GM19455 (cell line): ENCODE measurements around the gene TCAF2.
A peak's percentile ranks its signal among the peaks of the same experiment; 100 is the strongest.
"Not testable (repeated sequence)": the region's sequence is repeated elsewhere in the genome, so short reads cannot be mapped to it uniquely, and the experiment has no call there.

Experiments used
- ATAC-seq: cut with Tn5 transposase; IDR thresholded peaks from one replicate; pipeline ENCODE4 v1.9.1; 2021; ENCODE audit not compliant: unreplicated experiment

Gene TCAF2

GRCh38 chr7:143620646-143621045 lies at the start of gene TCAF2:
TCAF2 (plus strand) TSS chr7:143620974.
- ATAC-seq: peak; percentile 80

DNA sequence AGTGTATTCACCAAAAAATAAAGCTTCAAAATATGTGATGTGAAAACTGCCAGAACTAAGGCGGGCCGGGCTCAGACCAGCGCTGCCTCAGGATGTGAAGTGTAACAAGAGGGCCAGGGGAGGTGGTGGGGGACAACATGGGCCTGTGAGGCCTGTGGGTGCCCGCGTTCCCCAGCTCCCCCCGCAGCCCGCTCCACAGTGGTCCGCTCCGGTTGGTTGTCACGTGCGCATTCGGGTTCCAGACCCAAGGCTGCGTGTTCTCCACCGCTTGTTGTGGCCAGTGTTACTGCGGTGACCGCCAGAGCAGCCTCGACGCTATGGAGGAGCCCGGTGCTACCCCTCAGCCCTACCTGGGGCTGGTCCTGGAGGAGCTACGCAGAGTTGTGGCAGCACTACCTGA lies 49.3 kb upstream of the TCAF2 start, which contains the start of gene CTAGE15:
CTAGE15 (plus strand) TSS at position 301 of the 400 bp plus-strand sequence; CDS start at position 318, 17 bp downstream.
- not testable (repeated sequence) for ATAC-seq

DNA sequence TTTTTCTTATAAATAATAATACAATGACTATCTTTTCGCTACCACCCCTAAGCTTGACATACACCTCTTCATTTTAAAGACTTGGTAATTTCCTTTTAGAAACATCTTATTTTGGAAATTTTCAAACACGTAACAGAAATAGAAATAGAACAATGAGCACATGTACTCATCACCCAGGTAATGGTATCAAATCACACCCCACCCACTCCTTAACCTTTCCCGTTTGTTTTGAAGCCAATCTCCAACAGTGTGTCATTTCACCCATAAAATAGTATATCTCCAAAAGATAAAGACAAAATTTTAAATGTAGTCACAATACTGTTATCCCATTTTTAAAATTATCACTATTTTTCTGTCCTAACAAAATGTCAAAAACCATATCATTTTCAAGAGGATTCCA lies 32.6 kb upstream of the TCAF2 start:
- ATAC-seq: not testable (repeated sequence)

DNA sequence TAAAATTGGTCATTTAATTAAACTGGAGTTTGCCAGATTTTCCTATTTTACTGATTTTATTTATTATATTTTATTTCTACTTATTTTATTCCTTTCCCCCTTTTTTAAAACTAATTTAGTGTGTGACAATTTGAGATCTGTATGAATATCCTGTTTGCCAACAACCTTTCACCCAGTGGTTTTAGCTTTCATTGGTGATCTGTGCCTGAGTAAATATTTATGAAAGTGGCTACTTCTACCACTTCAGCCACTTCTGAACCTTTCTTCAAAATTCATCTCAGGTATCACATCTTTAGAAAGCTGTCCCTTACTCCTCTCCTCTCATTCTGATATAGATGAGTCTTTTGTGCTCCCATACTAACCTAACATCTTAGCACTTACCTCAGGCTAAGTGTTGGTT lies 30.9 kb upstream of the TCAF2 start:
- not testable (repeated sequence) for ATAC-seq

GRCh38 chr7:143598086-143598485 lies 22.7 kb upstream of the TCAF2 start:
- ATAC-seq: not testable (repeated sequence)

GRCh38 chr7:143603549-143603948 lies 17.2 kb upstream of the TCAF2 start:
- ATAC-seq: not testable (repeated sequence)

GRCh38 chr7:143606088-143606487 lies 14.7 kb upstream of the TCAF2 start:
- not testable (repeated sequence) for ATAC-seq

- not testable (repeated sequence) for ATAC-seq
Measured at GRCh38 chr7:143615545-143615944, 5.2 kb upstream of the TCAF2 start.

- ATAC-seq: not testable (repeated sequence)
Measured at GRCh38 chr7:143617204-143617603, 3.6 kb upstream of the TCAF2 start.

- ATAC-seq: peak; percentile 40
Measured at GRCh38 chr7:143620058-143620457, 716 bp upstream of the TCAF2 start.

GRCh38 chr7:143621175-143621574 lies 401 bp downstream of the TCAF2 start:
- peak; percentile 40 for ATAC-seq

- peak; percentile 26 for ATAC-seq
Measured at GRCh38 chr7:143622130-143622529, 1.4 kb downstream of the TCAF2 start.

- not testable (repeated sequence) for ATAC-seq
Measured at GRCh38 chr7:143630653-143631052, 9.9 kb downstream of the TCAF2 start.

DNA sequence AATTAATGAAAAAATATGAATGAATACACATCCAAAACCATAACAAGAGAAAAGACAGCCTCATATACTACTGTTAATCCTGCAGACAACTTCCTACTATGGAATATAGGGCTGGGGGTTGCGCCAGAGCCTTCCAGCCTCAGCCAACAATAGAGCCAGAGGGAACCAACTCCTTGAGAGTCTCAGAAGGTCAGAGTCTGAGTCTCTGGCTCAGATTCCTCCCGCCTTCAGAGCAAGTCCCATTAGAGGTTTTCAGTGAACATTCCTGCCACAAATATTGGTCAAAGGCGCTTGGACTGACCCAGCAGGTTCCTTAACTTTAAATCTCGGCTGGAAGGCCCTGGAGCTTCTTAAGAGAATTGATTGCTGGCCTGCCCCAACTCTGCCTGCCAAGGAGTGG lies 11.7 kb downstream of the TCAF2 start:
- ATAC-seq: not testable (repeated sequence)

DNA sequence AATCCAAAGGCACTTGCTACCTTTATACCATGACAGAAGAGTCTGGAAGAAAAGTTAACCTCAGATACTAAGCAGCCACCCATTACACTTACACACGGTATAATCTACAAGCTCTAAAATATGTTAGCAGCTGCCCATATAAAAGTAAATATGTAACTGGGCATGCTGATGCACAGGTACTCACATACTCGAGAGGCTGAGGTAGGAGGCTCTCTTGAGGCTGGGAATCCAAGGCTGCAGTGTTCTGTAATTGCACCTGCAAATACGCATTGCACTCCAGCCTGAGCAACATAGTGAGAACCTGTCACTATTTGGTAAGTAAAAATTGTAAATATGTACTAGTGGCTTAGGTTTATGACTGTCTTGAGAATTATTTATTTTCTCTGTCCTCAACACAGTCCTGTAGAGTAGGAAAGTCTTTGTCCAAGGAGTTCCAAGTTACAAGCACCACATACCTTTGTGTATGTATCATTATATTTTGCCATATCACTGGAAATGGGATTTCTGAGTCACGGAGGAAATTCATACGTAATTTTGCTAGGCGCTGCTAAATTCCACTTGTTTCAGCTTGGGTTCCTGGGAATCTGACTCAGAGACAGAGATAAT lies 12.3 kb downstream of the TCAF2 start:
- not testable (repeated sequence) for ATAC-seq

DNA sequence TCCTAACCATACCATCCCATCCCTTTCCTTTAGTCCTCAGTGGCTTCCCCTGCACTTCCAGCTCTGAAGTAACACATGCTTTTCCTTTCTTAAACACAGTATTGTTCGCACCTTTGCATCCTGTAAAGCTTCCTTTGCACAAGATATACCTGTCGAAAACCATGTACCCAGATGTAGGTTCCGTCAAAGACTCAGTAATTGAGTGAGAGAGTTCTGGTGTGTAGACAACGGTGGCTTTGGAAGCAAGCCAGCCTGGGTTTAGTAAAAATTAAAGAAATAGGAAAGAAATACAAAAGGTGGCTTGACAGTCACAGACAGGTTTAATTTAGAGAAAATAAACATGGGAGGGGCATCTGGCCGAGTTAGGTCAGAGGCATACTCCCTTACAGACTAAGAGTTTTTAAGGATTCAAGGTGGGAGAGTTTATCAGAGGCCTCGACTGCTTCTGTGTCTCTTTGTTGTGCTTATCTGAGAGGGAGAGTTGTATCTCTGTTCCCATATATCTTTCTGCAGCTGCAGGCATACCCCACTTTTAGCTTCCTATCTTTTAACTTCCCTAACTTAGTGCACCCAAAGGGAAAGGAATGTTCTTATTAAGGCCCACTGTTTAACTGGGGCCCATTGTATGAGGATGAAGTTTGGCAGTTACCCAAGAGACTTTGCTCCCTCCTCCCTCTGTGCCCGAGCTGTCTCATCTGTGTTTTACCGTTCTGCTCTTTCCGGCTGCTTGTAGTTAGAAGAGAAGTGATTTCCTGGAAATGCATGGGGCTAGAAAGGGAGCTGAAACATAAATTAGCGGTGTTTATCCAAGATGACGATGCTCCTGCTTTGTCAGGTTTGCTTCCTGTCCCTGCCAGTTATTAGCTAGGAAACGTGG lies 14.8 kb downstream of the TCAF2 start:
- not testable (repeated sequence) for ATAC-seq

DNA sequence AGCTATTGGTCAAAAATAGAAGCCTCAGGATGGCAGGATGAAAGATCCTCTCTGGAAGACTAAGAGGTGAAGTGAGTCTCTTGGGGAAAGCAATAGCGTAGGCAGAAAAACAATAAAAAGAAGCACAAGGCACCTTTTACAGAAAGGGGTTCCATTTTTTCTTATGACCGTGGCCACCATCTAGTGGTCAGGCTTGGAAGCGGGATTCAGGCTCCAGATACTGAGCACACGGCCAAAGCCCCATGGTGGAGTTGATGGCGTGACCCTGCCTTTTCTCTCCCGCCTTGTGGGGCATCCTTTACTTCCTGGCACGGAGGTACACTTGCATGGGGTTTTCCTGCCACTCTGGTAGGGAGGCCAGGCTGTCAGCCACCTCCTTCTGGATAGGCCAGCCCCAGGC lies 18.6 kb downstream of the TCAF2 start:
- ATAC-seq: peak; percentile 82

DNA sequence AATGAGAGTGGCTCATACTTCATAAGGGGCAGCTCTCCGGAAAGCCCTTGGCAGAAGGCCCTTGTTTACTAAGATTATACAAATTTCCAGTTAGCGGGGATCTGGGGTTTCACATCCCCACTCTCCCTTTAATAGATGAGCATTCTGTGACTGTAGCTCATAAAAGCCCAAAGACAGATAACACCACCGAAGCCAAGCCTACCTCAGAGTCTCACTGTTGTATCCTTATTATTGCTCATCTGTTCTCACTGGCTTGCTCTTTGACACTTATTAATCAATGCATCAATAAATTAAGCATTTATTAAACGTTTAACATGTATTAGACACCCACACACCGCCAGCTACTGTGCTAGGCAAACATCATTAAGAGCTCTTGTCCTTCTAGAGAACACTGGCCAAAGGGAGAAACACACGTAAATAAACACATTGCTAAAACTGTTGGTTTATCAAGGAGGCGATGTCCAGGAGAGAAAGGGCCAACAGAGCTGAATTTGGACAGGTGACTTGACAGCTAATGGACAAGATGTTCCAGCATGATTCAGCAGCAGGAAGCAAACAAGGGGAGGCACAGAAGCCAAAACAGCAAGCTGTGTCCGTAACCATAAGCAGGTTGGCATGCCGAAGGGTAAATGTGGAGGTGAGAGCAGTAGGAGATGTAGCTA lies 19.9 kb downstream of the TCAF2 start:
- ATAC-seq: not testable (repeated sequence)

DNA sequence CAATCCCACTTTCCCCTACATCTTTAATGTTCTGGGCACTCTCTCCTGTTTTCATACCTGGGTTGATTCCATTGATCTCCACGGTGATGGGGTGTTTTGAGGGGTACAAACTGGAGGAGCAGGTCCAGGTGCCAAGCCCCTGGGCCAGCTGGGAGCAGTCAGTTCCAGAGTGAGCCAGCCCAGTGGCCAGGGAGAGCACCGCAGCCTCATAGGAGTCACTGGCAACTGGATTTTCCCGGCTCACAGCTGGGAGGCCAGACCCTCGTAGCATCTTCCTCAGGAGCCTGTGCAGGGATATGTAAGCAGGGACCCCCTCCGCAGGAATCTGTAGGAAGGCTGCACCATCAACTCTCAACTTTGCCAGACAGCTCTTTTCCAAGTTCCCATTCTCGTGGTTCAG lies 25.8 kb downstream of the TCAF2 start:
- ATAC-seq: not testable (repeated sequence)

GRCh38 chr7:143649902-143650301 lies 29.1 kb downstream of the TCAF2 start:
- not testable (repeated sequence) for ATAC-seq

GRCh38 chr7:143650447-143650846 lies 29.7 kb downstream of the TCAF2 start:
- not testable (repeated sequence) for ATAC-seq
